ENCODE data around the gene DEPDC1.
A peak's percentile ranks its signal among the peaks of the same experiment; 100 is the strongest.

DNA sequence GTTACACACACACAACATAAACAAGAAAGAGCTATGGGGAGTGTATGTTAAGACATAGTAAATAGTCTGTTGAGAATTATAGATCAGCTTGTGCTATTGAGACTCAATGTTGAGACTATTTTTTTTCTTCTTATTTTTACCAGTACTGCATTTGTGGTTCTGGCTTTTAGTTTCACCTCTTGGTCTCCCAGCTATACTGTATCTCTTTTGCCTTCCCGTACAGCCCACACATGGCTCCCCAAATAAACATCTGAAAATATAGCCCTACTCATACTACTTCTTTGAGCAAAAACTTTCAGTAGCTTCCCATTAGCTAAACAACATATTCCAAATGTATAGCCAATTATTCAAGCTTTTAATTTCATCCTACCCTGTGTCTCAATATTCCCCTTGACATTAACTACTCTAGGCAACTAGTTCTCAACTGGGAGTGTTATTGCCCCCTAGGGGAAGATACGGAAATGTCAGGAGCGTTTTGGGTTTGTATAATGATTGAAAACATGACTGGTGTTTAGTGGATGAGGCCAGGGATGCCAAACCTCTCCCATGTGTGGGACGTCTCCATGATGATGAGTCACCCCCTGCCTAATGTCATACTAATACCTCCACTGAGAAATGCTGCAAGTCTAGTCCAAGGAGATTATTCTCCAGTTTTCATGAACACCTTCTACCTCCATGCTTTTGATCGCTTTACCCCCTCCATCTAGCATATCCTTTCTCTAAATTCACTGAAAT is 53.9 kb downstream of the DEPDC1 start:
- TF ChIP-seq, protein P1, sequence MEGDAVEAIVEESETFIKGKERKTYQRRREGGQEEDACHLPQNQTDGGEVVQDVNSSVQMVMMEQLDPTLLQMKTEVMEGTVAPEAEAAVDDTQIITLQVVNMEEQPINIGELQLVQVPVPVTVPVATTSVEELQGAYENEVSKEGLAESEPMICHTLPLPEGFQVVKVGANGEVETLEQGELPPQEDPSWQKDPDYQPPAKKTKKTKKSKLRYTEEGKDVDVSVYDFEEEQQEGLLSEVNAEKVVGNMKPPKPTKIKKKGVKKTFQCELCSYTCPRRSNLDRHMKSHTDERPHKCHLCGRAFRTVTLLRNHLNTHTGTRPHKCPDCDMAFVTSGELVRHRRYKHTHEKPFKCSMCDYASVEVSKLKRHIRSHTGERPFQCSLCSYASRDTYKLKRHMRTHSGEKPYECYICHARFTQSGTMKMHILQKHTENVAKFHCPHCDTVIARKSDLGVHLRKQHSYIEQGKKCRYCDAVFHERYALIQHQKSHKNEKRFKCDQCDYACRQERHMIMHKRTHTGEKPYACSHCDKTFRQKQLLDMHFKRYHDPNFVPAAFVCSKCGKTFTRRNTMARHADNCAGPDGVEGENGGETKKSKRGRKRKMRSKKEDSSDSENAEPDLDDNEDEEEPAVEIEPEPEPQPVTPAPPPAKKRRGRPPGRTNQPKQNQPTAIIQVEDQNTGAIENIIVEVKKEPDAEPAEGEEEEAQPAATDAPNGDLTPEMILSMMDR (IDR thresholded peaks at IDR 0.05), result peak; percentile 77
- TF ChIP-seq EZH2 (IDR thresholded peaks at IDR 0.05; ENCODE audit: borderline replicate concordance, insufficient read depth, low read depth, low read length, poor library complexity, severe bottlenecking), result no peak
